C4-2B (cell line): ENCODE data around the gene BLID.

ENCODE experiments used
- CTCF ChIP-seq: fragments of 450-650 bp; conservative IDR thresholded peaks from 2 replicates; pipeline ENCODE4 v1.5.1; 2017; ENCODE audit warnings: mild to moderate bottlenecking
- ZFX ChIP-seq: fragments of 450-650 bp; IDR thresholded peaks from 2 replicates; pipeline ENCODE4 v1.6.1; 2017

- TF ChIP-seq CTCF (no peak), ZFX (no peak)
These were observed 42.2 kb upstream of the BLID start for GRCh38 chr11:122158171-122158570.
